Activated CD8-positive, alpha-beta T cell treated with anti-CD3 and anti-CD28 coated beads, Interleukin-2, amount 10 ng/mL, durations not matched to agents 7 days and 5 days (primary cell): ENCODE data around the gene LSM11. TPM values are rescaled to one million over a fixed set of nuclear protein-coding genes. Genes with fewer than 3 reads are reported as not detected.
"Not testable (repeated sequence)": the region's sequence is repeated elsewhere in the genome, so short reads cannot be mapped to it uniquely, and the experiment has no call there.

Experiments
- ATAC-seq: fragments of 150-1000 bp; cut with Tn5 transposase; one replicate; pipeline ENCODE4 v1.10.0; 2021; ENCODE audit warnings: moderate library complexity
- CTCF ChIA-PET: fragments of 350-600 bp; sonication (Branson Sonifier 250); formaldehyde crosslinking; loops from one replicate; lab custom pipeline; 2021; ENCODE audit warnings: antibody characterized with exemption; lab: Charles Lee
- POLR2A ChIA-PET: fragments of 350-600 bp; sonication (Branson Sonifier 250); formaldehyde crosslinking; loops from one replicate; lab custom pipeline; 2021; ENCODE audit warnings: antibody characterized with exemption; lab: Charles Lee
- DNase-seq: peaks from one replicate; pipeline ENCODE4 v3.0.0-alpha.2; 2020
- H3K27ac Mint-ChIP-seq: one replicate; pipeline ENCODE4 v1.8.0; 2021; ENCODE audit warnings: mild to moderate bottlenecking, mixed read lengths
- H3K27me3 Mint-ChIP-seq: one replicate; pipeline ENCODE4 v1.8.0; 2021; ENCODE audit warnings: low read depth, mixed read lengths
- H3K36me3 Mint-ChIP-seq: one replicate; pipeline ENCODE4 v1.8.0; 2021; ENCODE audit warnings: low read depth, mixed read lengths
- H3K4me1 Mint-ChIP-seq: one replicate; pipeline ENCODE4 v1.8.0; 2021; ENCODE audit warnings: low read depth, mixed read lengths
- H3K4me3 Mint-ChIP-seq: one replicate; pipeline ENCODE4 v1.8.0; 2021; ENCODE audit warnings: mild to moderate bottlenecking, mixed read lengths
- H3K9me3 Mint-ChIP-seq: one replicate; pipeline ENCODE4 v1.8.0; 2022; ENCODE audit warnings: mixed read lengths; ENCODE audit not compliant: insufficient read depth
- total RNA-seq, 2 experiments: library from RNA; stranded (reverse); gene quantifications; one replicate each; pipeline ENCODE4 v1.2.3, GENCODE V29; 2021

LSM11 gene
- total RNA-seq, 2 experiments from 2014 or later, result 5.7 to 5.8 TPM

GRCh38 chr5:157719245-157719644 is 24.3 kb upstream of the LSM11 start:
- CTCF ChIA-PET, result interaction anchor here (0.7 to 4.2 kb wide), 33 partner anchors 9 to 401 kb away, joined by 3 to 49 read pairs (median 5); partner anchors contain the start of genes LSM11 and THG1L
- no peaks in the 10 kb centered on the region for H3K9me3 Mint-ChIP-seq

GRCh38 chr5:157721159-157721558 is 22.4 kb upstream of the LSM11 start:
- Mint-ChIP-seq H3K9me3 (no peaks in the 10 kb centered on the region), H3K4me1 (peaks cover 26% of the 10 kb centered on the region), H3K4me3 (no peak overlapping the region), H3K36me3 (peaks cover 3% of the 10 kb centered on the region), H3K27ac (no peak overlapping the region), H3K27me3 (peaks cover 6% of the 10 kb centered on the region)
- ChIA-PET POLR2A (no interaction called here), CTCF (interaction anchor here (0.7 to 1.3 kb wide), 2 partner anchors 22 kb away, joined by 3 to 6 read pairs; partner anchors contain the start of gene LSM11)
- DNase-seq (no peak), ATAC-seq (no peak)

More at GRCh38 chr5:157719245-157719644, 24.3 kb upstream of the LSM11 start:
- POLR2A ChIA-PET, result interaction anchor here (0.6 kb wide), 1 partner anchor 324 kb away, joined by 3 read pairs; no protein-coding TSS in a partner anchor
- no peak overlapping the region for H3K27ac Mint-ChIP-seq
- H3K4me1 Mint-ChIP-seq, result peaks cover 26% of the 10 kb centered on the region
- H3K27me3 Mint-ChIP-seq, result peaks cover 6% of the 10 kb centered on the region
- no peak for DNase-seq
- no peak for ATAC-seq
- no peak overlapping the region for H3K4me3 Mint-ChIP-seq
- no peaks in the 10 kb centered on the region for H3K36me3 Mint-ChIP-seq

- CTCF ChIA-PET, ATAC-seq: not testable (repeated sequence)
These were observed 20.6 kb upstream of the LSM11 start for GRCh38 chr5:157722895-157723294.

GRCh38 chr5:157726607-157727006 is 16.9 kb upstream of the LSM11 start:
- H3K4me3 Mint-ChIP-seq, H3K27ac Mint-ChIP-seq, H3K27me3 Mint-ChIP-seq, H3K9me3 Mint-ChIP-seq, CTCF ChIA-PET, H3K36me3 Mint-ChIP-seq, POLR2A ChIA-PET, DNase-seq, H3K4me1 Mint-ChIP-seq, ATAC-seq: not testable (repeated sequence)

More at GRCh38 chr5:157722895-157723294, 20.6 kb upstream of the LSM11 start:
- DNase-seq, H3K36me3 Mint-ChIP-seq, H3K27ac Mint-ChIP-seq, H3K9me3 Mint-ChIP-seq, H3K4me3 Mint-ChIP-seq, POLR2A ChIA-PET, H3K27me3 Mint-ChIP-seq: not testable (repeated sequence)
- H3K4me1 Mint-ChIP-seq, result peaks cover 14% of the 10 kb centered on the region

GRCh38 chr5:157727858-157728257 is 15.7 kb upstream of the LSM11 start:
- H3K27me3 Mint-ChIP-seq, H3K4me3 Mint-ChIP-seq, H3K27ac Mint-ChIP-seq, DNase-seq, POLR2A ChIA-PET, ATAC-seq, H3K36me3 Mint-ChIP-seq, H3K9me3 Mint-ChIP-seq: not testable (repeated sequence)
- H3K4me1 Mint-ChIP-seq, result peaks cover 17% of the 10 kb centered on the region
- CTCF ChIA-PET, result interaction anchor here (1.6 to 5.7 kb wide), 2 partner anchors 9 to 15 kb away, joined by 7 to 85 read pairs; partner anchors contain the start of gene LSM11

GRCh38 chr5:157729858-157730257 is 13.7 kb upstream of the LSM11 start:
- ChIA-PET POLR2A (no interaction called here), CTCF (interaction anchor here (1.0 to 5.7 kb wide), 3 partner anchors 12 to 260 kb away, joined by 3 to 85 read pairs (median 19); partner anchors contain the start of gene LSM11)
- no peak for ATAC-seq

GRCh38 chr5:157730900-157731271 is 12.6 kb upstream of the LSM11 start:
- ChIA-PET CTCF (interaction anchor here (0.6 to 5.7 kb wide), 11 partner anchors 9 to 407 kb away, joined by 3 to 85 read pairs (median 4); partner anchors contain the start of genes LSM11 and NIPAL4), POLR2A (interaction anchor here (0.6 to 1.0 kb wide), 3 partner anchors 11 to 382 kb away, joined by 3 to 10 read pairs (median 4); partner anchors contain the start of gene LSM11)
- H3K36me3 Mint-ChIP-seq, result peaks cover 12% of the 10 kb centered on the region
- peak overlapping the region; percentile 94 for H3K27ac Mint-ChIP-seq
- peaks cover 20% of the 10 kb centered on the region for H3K4me1 Mint-ChIP-seq
- no peak for ATAC-seq
- peak overlapping the region; percentile 89 for H3K4me3 Mint-ChIP-seq
- H3K9me3 Mint-ChIP-seq, result no peaks in the 10 kb centered on the region
- DNase-seq, result no peak
- H3K27me3 Mint-ChIP-seq, result no peaks in the 10 kb centered on the region

More at GRCh38 chr5:157729858-157730257, 13.7 kb upstream of the LSM11 start:
- DNase-seq, result no peak
- Mint-ChIP-seq H3K9me3 (no peaks in the 10 kb centered on the region), H3K4me1 (peaks cover 20% of the 10 kb centered on the region), H3K27ac (no peak overlapping the region), H3K27me3 (no peaks in the 10 kb centered on the region), H3K36me3 (peaks cover 12% of the 10 kb centered on the region), H3K4me3 (no peak overlapping the region)

GRCh38 chr5:157731272-157732129 is 12.0 kb upstream of the LSM11 start, which contains the start of gene THG1L:
Gene THG1L (plus strand): TSS chr5:157731420. CDS start chr5:157731441, 21 bp downstream.
- Mint-ChIP-seq H3K36me3 (peaks cover 8% of the 10 kb centered on the region), H3K27ac (peak within 1 kb of the TSS; percentile 94), H3K9me3 (no peaks in the 10 kb centered on the region), H3K4me1 (peaks cover 20% of the 10 kb centered on the region), H3K4me3 (peak within 1 kb of the TSS; percentile 89), H3K27me3 (no peaks in the 10 kb centered on the region)
- POLR2A ChIA-PET, result interaction anchor here (0.6 to 1.0 kb wide), 5 partner anchors 10 to 1455 kb away, joined by 3 to 10 read pairs (median 3); partner anchors contain the start of genes CLINT1 and LSM11
- DNase-seq (peak; percentile 99), ATAC-seq (peak; percentile 98)
- CTCF ChIA-PET, result interaction anchor here (0.6 to 5.7 kb wide), 10 partner anchors 9 to 408 kb away, joined by 3 to 85 read pairs (median 4); partner anchors contain the start of genes LSM11 and NIPAL4

GRCh38 chr5:157732130-157732514 is 11.4 kb upstream of the LSM11 start:
- Mint-ChIP-seq H3K9me3 (no peaks in the 10 kb centered on the region), H3K36me3 (peaks cover 8% of the 10 kb centered on the region), H3K27me3 (no peaks in the 10 kb centered on the region), H3K27ac (no peak overlapping the region), H3K4me3 (peak overlapping the region; percentile 89), H3K4me1 (peaks cover 20% of the 10 kb centered on the region)
- DNase-seq (no peak), ATAC-seq (no peak)
- ChIA-PET CTCF (interaction anchor here (1.0 to 5.7 kb wide), 8 partner anchors 11 to 408 kb away, joined by 3 to 85 read pairs (median 4); partner anchors contain the start of genes LSM11 and NIPAL4), POLR2A (interaction anchor here (0.6 to 1.0 kb wide), 5 partner anchors 9 to 1454 kb away, joined by 3 to 10 read pairs (median 3); partner anchors contain the start of genes CLINT1, LSM11 and MED7)

- Mint-ChIP-seq H3K4me1 (peaks cover 20% of the 10 kb centered on the region), H3K9me3 (no peaks in the 10 kb centered on the region), H3K4me3 (no peak overlapping the region), H3K36me3 (peaks cover 10% of the 10 kb centered on the region), H3K27me3 (no peaks in the 10 kb centered on the region), H3K27ac (no peak overlapping the region)
- no peak for ATAC-seq
- POLR2A ChIA-PET, result interaction anchor here (1.0 kb wide), 1 partner anchor 590 kb away, joined by 3 read pairs; the partner anchor contains the start of gene MED7
- CTCF ChIA-PET, result interaction anchor here (3.5 to 5.7 kb wide), 2 partner anchors 10 to 15 kb away, joined by 19 to 85 read pairs; partner anchors contain the start of gene LSM11
- no peak for DNase-seq
These were observed 10.8 kb upstream of the LSM11 start for GRCh38 chr5:157732596-157733262.

- Mint-ChIP-seq H3K4me1 (peaks cover 20% of the 10 kb centered on the region), H3K27ac (no peak overlapping the region), H3K27me3 (no peaks in the 10 kb centered on the region), H3K9me3 (no peaks in the 10 kb centered on the region), H3K4me3 (no peak overlapping the region), H3K36me3 (peaks cover 15% of the 10 kb centered on the region)
- POLR2A ChIA-PET, result no interaction called here
- no peak for DNase-seq
- no peak for ATAC-seq
- CTCF ChIA-PET, result interaction anchor here (2.2 kb wide), 1 partner anchor 9 kb away, joined by 13 read pairs; the partner anchor contains the start of gene LSM11
These were observed 9.1 kb upstream of the LSM11 start for GRCh38 chr5:157734436-157734835.
